ENCODE measurements around the gene ITGAV.

The ITGAV gene

DNA sequence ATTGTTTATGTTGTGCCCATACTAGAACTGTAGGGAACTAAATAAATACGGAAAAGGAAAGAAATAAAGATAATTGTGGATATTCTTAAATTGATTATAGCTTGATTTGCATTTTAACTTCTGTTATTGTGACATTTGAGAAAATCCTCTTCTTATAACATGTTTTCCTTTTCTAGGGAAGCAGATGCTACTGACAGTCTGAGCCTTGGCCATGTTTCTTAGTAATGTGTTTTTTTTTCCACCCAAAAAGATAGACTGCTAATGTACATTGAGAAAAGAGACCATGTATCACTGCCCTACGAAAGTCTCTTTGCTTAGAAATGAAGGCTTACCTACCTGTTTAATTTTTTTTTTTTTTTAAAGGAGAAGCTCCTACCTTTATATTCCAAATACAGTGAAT is 22.2 kb downstream of the ITGAV start:
- Histone ChIP-seq H3K9ac (ENCODE audit: low read depth, low read length) (no peak overlapping the region), H3K9me3 (ENCODE audit: control insufficient read depth, insufficient read depth, low read length) (no peaks in the 10 kb centered on the region), H3K4me1 (ENCODE audit: insufficient read depth, low read length) (no peaks in the 10 kb centered on the region), H3K36me3 (ENCODE audit: insufficient read depth, low read length) (peaks cover 2% of the 10 kb centered on the region; the same call in 1 of the 2 replicates)

DNA sequence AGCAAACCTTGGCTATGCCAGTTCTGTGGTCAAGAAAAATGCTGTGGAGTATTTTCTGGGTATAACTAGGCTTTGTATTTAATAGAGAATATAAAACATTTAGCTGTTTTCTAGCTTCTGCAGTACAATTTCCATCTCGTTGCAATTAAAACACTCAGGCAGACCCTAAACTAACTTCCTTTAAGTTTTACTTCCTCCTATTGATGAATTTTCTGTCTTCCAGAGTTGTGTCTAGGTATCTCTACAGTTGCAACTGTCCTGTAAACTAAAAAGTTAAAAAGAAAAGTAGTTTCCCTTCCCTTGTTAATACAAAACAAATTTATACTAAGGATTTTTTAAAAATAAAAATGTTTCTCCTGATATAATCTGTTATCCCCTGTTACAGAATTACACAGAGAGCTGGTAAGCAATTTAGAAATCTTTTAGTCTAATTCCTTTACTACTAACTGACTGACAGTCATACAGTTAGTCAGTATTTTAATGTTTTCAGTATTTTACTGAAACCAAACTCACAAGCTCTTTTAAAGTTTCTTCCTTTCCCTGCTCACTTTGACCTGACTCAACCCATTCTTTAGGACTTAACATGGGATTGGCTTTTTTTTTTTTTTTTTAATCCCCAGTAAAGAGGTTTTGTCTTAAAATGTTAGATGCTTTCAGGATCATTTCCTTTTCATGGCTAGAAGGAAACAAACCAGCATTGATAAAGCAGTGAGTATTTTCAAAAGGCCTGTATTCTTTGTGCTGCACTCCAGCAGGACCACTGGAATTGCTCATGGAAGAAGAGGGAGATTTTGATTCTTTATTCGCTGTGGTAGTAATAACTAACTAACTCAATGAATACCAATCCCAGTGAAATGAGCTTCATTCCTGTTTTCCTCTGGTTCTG is 22.9 kb downstream of the ITGAV start:
- Histone ChIP-seq H3K9ac (ENCODE audit: low read depth, low read length) (no peak overlapping the region), H3K36me3 (ENCODE audit: insufficient read depth, low read length) (peaks cover 2% of the 10 kb centered on the region; the same call in 1 of the 2 replicates), H3K4me1 (ENCODE audit: insufficient read depth, low read length) (no peaks in the 10 kb centered on the region), H3K9me3 (ENCODE audit: control insufficient read depth, insufficient read depth, low read length) (no peaks in the 10 kb centered on the region)

DNA sequence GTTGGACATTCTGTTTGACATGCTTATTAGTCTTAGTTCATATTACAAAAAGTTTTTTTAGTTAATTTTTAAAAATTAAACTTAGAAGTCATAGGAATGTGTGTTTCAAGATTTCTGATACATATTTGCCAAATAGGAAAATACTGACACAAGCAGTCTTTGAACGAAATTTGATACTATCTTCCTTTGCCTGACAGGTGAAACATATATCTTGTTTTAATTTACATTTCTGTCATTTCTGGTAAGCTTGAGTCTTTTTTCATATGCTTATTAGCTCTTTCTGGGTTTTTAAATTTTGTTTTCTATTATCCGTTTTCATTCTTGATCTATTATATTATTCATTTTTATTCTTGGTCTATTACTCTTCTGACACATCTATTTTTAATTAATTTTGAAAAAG is 24.5 kb downstream of the ITGAV start:
- H3K9ac ChIP-seq (ENCODE audit: low read depth, low read length) = no peak overlapping the region
- no peaks in the 10 kb centered on the region for H3K36me3 ChIP-seq (ENCODE audit: insufficient read depth, low read length)
- H3K4me1 ChIP-seq (ENCODE audit: insufficient read depth, low read length) = no peaks in the 10 kb centered on the region
- H3K9me3 ChIP-seq (ENCODE audit: control insufficient read depth, insufficient read depth, low read length) = no peaks in the 10 kb centered on the region

DNA sequence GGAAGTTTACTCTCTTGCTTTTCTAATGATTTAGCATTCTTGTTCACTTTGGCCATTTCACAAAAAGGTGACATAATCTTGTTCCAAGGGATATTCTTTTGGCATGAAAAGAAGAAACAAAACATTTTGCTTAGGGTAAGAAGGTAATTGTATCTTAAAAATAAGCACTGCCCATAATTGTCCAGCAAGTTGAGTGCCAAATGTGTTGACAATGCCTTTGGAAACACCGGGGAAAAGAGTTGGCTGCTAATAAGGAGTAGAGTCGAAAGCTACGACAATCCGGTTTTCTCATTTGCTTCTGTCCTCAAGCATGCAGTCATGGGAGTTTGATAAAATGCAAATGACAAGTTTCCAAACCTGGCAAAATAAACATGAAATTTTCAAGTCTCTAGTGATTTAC is 27.3 kb downstream of the ITGAV start:
- no peaks in the 10 kb centered on the region for H3K9me3 ChIP-seq (ENCODE audit: control insufficient read depth, insufficient read depth, low read length)
- H3K36me3 ChIP-seq (ENCODE audit: insufficient read depth, low read length) = no peaks in the 10 kb centered on the region
- no peaks in the 10 kb centered on the region for H3K4me1 ChIP-seq (ENCODE audit: insufficient read depth, low read length)
- H3K9ac ChIP-seq (ENCODE audit: low read depth, low read length) = no peak overlapping the region

DNA sequence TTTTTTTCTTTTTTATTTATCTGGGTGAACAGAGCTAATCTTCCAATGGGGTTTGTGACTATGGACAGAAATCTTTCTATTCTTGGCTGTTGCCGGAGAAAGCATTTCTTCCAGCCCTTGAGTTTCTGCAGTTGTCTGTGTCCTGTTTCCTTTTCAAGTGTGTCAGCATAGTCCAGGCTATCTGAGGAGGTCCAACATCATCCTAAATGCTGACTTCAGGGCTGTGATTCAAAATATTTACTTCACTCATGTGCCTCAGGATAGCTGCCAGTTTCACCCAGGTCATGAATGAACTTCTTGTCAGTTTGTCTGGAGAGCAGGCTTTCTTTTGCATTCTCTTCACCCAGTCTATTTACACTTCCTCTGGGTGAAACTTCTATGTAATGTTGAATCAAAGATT is 27.9 kb downstream of the ITGAV start:
- Histone ChIP-seq H3K36me3 (ENCODE audit: insufficient read depth, low read length) (no peaks in the 10 kb centered on the region), H3K4me1 (ENCODE audit: insufficient read depth, low read length) (no peaks in the 10 kb centered on the region), H3K9ac (ENCODE audit: low read depth, low read length) (no peak overlapping the region), H3K9me3 (ENCODE audit: control insufficient read depth, insufficient read depth, low read length) (no peaks in the 10 kb centered on the region)

DNA sequence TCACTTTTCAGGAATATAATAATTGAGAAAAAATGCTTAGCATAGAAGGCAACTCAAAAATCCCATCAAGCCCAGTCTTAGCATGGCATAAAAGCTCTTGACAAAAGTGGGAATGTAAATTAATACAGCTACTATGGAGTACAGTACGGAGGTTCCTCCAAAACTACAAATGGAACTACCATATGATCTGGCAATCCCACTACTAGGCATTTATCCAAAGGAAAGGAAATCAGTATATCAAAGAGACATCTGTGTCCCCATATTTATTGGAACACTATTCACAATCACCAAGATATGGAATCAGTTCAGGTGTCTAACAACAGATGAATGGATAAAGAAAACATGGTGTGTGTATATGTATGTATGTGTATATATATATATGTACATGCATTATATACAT is 28.8 kb downstream of the ITGAV start:
- Histone ChIP-seq H3K4me1 (ENCODE audit: insufficient read depth, low read length) (no peaks in the 10 kb centered on the region), H3K9me3 (ENCODE audit: control insufficient read depth, insufficient read depth, low read length) (no peaks in the 10 kb centered on the region), H3K36me3 (ENCODE audit: insufficient read depth, low read length) (no peaks in the 10 kb centered on the region; the same call in 1 of the 2 replicates), H3K9ac (ENCODE audit: low read depth, low read length) (no peak overlapping the region)

DNA sequence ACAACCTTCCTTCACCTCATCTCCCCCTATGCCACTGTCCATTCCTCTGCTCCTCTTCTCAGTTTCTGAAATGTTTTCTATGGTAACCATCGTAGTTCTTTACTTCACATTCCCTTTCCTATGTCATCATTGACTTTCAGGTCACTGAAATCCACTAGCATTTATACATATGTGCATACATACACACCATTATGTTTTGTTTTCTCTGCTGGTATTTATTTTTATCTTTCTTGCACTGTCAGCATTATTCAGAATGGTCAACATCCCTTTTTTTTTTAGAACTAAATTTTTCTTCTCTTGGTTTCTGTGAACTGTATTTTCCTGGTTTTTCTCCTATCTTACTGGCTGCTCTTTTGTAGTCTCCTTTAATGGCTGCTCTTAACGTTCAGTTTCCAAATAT is 33.2 kb downstream of the ITGAV start:
- Histone ChIP-seq H3K36me3 (ENCODE audit: insufficient read depth, low read length) (no peaks in the 10 kb centered on the region; the same call in 1 of the 2 replicates), H3K9ac (ENCODE audit: low read depth, low read length) (no peak overlapping the region), H3K9me3 (ENCODE audit: control insufficient read depth, insufficient read depth, low read length) (no peaks in the 10 kb centered on the region), H3K4me1 (ENCODE audit: insufficient read depth, low read length) (no peaks in the 10 kb centered on the region)

DNA sequence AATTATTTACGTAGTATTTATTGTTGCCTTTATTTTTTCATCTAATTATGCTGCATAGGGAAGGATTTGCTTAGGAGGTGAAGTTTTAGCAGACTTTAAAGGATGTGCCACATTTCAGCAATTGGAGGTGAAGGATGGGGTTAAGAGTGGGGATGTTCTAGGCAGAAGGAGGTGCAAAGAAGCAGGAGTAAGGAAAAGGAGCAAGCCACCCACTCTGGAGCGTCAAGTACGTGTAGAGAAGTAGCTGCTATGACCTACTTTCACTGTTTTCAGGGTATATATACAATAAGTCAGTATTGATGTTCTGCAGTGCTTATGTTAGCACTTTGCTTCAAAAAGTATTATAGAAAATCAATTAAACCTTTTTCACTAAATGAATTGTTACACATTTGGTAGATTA is 34.4 kb downstream of the ITGAV start:
- H3K9ac ChIP-seq (ENCODE audit: low read depth, low read length) = no peak overlapping the region
- H3K4me1 ChIP-seq (ENCODE audit: insufficient read depth, low read length) = no peaks in the 10 kb centered on the region; the same call in 1 of the 2 replicates
- H3K36me3 ChIP-seq (ENCODE audit: insufficient read depth, low read length) = no peaks in the 10 kb centered on the region; the same call in 1 of the 2 replicates
- no peaks in the 10 kb centered on the region for H3K9me3 ChIP-seq (ENCODE audit: control insufficient read depth, insufficient read depth, low read length)

DNA sequence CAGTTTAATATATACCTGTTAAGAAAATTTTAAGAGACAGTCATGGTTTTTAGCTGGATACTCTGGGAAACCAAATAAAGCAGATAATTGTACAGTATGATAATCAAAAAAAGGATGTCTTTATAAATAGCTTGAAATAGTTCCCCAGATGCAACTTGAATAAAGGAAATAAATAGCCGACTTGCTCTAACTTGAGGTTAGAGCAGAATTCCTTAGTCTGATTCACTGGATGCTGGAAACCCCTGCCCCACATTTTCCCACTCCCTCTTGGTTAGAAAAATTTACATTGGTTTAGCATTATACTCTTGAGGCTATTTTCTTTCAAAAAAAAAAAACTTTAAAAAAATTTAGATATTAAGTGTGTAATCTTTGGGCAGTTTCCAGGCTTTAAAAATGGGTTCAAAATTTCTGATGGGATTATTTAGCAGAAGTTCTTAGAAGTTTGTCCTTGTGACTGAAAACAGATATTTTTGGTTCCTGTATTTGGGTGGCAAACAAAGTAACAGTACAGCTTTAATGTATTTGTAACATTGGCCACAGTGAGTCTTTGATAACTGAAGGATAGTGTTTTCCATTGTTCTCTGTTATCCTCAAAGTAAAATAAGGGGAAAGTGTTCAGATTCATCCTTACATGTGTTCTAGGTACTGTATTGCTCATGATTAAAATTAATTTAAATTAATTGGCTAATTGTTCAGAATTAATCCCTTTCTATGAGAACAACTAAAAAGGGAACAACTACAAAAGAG is 39.6 kb downstream of the ITGAV start:
- Histone ChIP-seq H3K36me3 (ENCODE audit: insufficient read depth, low read length) (no peaks in the 10 kb centered on the region), H3K9ac (ENCODE audit: low read depth, low read length) (no peak overlapping the region), H3K4me1 (ENCODE audit: insufficient read depth, low read length) (no peaks in the 10 kb centered on the region; the same call in 1 of the 2 replicates), H3K9me3 (ENCODE audit: control insufficient read depth, insufficient read depth, low read length) (no peaks in the 10 kb centered on the region)

DNA sequence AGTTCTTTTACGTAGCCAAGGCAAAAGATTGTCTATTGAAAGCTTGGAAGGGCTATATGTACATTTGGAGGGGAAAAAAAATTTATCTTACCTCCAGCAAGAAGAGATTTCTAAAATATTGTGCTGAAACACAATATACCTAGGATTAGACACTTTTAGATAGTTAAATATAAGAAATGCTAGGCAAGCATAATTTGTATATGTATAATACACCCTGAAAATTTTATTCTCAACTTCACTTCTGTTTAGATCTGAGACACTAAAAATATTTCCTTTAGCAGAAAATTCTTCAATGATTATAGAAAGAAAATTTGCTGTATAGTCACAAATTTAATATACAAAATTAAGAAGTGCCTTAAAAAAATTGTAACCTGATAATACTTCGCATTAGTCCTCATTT is 42.6 kb downstream of the ITGAV start:
- no peaks in the 10 kb centered on the region for H3K9me3 ChIP-seq (ENCODE audit: control insufficient read depth, insufficient read depth, low read length)
- H3K4me1 ChIP-seq (ENCODE audit: insufficient read depth, low read length) = no peaks in the 10 kb centered on the region; the same call in 1 of the 2 replicates
- no peaks in the 10 kb centered on the region for H3K36me3 ChIP-seq (ENCODE audit: insufficient read depth, low read length)
- H3K9ac ChIP-seq (ENCODE audit: low read depth, low read length) = no peak overlapping the region

DNA sequence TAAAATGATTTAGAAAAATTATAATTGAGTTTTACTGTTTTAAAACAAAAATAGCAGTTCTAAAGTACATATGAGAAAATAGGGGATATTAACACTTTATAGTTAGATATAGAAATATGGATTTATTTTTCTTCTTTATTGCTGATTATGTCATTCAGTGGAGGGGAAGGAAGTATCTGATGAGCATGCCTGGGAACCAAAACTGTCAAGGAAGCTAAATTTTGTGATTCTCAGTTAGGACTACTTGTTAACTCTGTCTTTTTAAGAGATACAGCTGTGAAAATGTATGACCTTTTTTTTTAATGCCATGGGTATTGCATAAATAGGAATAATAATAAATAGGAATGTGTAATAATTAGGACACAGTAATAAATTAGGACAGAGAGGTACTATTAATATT is 44.8 kb downstream of the ITGAV start:
- peaks cover 6% of the 10 kb centered on the region; the same call in 1 of the 2 replicates for H3K4me1 ChIP-seq (ENCODE audit: insufficient read depth, low read length)
- no peaks in the 10 kb centered on the region for H3K36me3 ChIP-seq (ENCODE audit: insufficient read depth, low read length)
- no peaks in the 10 kb centered on the region for H3K9me3 ChIP-seq (ENCODE audit: control insufficient read depth, insufficient read depth, low read length)
- H3K9ac ChIP-seq (ENCODE audit: low read depth, low read length) = no peak overlapping the region

DNA sequence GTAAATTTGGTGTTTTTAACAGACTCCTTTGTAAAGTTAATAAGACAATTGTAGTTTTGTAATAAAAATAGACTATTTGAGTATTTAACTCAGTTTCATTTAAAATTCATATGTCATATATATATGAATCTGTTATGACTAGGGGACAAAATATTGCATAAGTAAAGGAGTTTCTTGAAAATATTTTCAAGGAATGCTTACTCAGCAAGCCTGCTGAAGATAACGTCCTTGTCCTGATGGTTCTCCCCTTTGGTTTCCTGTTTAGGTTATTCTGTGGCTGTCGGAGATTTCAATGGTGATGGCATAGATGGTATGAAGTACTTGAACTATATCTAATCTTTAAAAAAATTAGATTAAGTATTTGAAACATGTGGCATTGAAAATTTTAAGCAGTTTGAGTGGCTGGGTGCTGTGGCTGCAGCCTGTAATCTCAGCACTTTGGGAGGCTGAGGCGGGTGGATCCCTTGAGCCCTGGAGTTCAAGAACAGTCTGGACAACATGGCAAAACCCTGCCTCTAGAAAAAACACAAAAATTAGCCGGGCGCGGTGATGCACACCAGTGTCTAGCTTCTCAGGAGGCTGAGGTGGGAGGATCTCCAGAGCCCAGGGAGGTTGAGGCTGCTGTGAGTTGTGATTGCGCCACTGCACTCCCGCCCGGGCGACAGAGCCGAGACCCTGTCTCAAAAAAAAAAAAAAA is 47.1 kb downstream of the ITGAV start:
- Histone ChIP-seq H3K4me1 (ENCODE audit: insufficient read depth, low read length) (peaks cover 6% of the 10 kb centered on the region; the same call in 1 of the 2 replicates), H3K9ac (ENCODE audit: low read depth, low read length) (no peak overlapping the region), H3K36me3 (ENCODE audit: insufficient read depth, low read length) (no peaks in the 10 kb centered on the region), H3K9me3 (ENCODE audit: control insufficient read depth, insufficient read depth, low read length) (no peaks in the 10 kb centered on the region)

DNA sequence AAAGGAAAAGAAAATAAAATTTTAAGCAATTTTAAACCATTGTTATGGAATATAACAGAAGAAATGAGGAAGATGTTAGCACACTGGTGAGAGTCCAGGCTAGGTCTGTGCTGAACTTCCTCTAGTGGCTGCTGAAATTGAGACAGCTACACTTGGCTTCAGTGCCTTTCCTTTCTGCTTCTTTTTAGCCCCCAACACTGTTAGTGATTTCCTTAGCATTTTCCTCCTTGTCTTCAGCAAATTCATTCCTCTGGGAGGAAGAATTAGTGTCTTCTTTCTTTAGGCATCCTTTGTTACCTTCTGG is 47.6 kb downstream of the ITGAV start:
- Histone ChIP-seq H3K9me3 (ENCODE audit: control insufficient read depth, insufficient read depth, low read length) (no peaks in the 10 kb centered on the region), H3K4me1 (ENCODE audit: insufficient read depth, low read length) (peaks cover 6% of the 10 kb centered on the region; the same call in 1 of the 2 replicates), H3K9ac (ENCODE audit: low read depth, low read length) (no peak overlapping the region), H3K36me3 (ENCODE audit: insufficient read depth, low read length) (no peaks in the 10 kb centered on the region)

DNA sequence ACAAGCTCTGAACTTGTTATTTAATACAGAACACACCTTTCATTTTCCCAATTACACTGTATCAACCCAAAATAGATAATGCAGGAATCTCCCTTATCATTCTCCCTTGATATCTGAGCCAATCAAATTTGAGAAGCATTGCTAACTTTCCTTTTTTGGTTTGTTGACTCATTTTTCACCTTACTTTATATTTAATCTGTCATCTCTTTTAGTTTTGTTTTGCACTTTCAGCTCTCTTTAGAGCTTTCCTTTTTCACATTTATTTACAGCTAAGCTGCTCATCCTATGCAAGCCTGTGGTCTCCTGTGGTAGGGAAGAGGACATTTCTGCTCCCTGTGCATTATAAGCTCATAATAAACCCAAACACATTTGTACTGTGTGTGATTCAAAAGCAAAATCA is 50.1 kb downstream of the ITGAV start:
- Histone ChIP-seq H3K36me3 (ENCODE audit: insufficient read depth, low read length) (no peaks in the 10 kb centered on the region; the same call in 1 of the 2 replicates), H3K9me3 (ENCODE audit: control insufficient read depth, insufficient read depth, low read length) (no peaks in the 10 kb centered on the region), H3K4me1 (ENCODE audit: insufficient read depth, low read length) (peaks cover 6% of the 10 kb centered on the region; the same call in 1 of the 2 replicates), H3K9ac (ENCODE audit: low read depth, low read length) (no peak overlapping the region)
